ENCODE measurements around the gene BOD1L1. TPM values are rescaled to one million over a fixed set of nuclear protein-coding genes. Genes with fewer than 3 reads are reported as not detected.

Gene BOD1L1
- polyA plus RNA-seq, 1 donor from 2014 or later: 43.3 TPM

- no peak overlapping the region for H3K9ac ChIP-seq (ENCODE audit: low read length)
- H3F3A ChIP-seq (ENCODE audit: insufficient read depth, low read length, poor library complexity, severe bottlenecking): no peaks in the 10 kb centered on the region
- H2AFZ ChIP-seq (ENCODE audit: low read depth, low read length): no peak overlapping the region
- no peaks in the 10 kb centered on the region for H3K79me2 ChIP-seq (replicated peaks; ENCODE audit: insufficient read depth, low read length)
- H3K27ac ChIP-seq (ENCODE audit: low read length): no peak overlapping the region
- no peaks in the 10 kb centered on the region for H4K20me1 ChIP-seq (ENCODE audit: insufficient read depth)
- peaks cover 6% of the 10 kb centered on the region for H3K9me3 ChIP-seq (ENCODE audit: low read length)
- no peaks in the 10 kb centered on the region for H3K9me2 ChIP-seq (ENCODE audit: insufficient read depth, low read length)
- TF ChIP-seq EP300 (conservative IDR thresholded peaks at IDR 0.05; ENCODE audit: poor library complexity, severe bottlenecking) (no peak), EZH2 (IDR thresholded peaks at IDR 0.05; ENCODE audit: borderline replicate concordance, insufficient read depth, low read length, poor library complexity, severe bottlenecking) (peak; percentile 97)
- H3K27me3 ChIP-seq (ENCODE audit: insufficient read depth, low read depth, low read length): peaks cover 90% of the 10 kb centered on the region
- no peak overlapping the region for H3K4me2 ChIP-seq (ENCODE audit: low read length)
- no peaks in the 10 kb centered on the region for H3K36me3 ChIP-seq (ENCODE audit: insufficient read depth, low read length)
- H3K4me3 ChIP-seq (ENCODE audit: low read length): peak overlapping the region; percentile 61
Measured at GRCh38 chr4:13546941-13547484, 80.5 kb downstream of the BOD1L1 start.

GRCh38 chr4:13546142-13546940 is 81.2 kb downstream of the BOD1L1 start:
- Histone ChIP-seq H2AFZ (ENCODE audit: low read depth, low read length) (no peak overlapping the region), H3K9me2 (ENCODE audit: insufficient read depth, low read length) (no peaks in the 10 kb centered on the region), H3K4me3 (ENCODE audit: low read length) (no peak overlapping the region), H3F3A (ENCODE audit: insufficient read depth, low read length, poor library complexity, severe bottlenecking) (no peaks in the 10 kb centered on the region), H3K27me3 (ENCODE audit: insufficient read depth, low read depth, low read length) (peaks cover 96% of the 10 kb centered on the region), H3K4me2 (ENCODE audit: low read length) (no peak overlapping the region), H3K27ac (ENCODE audit: low read length) (no peak overlapping the region), H3K79me2 (replicated peaks; ENCODE audit: insufficient read depth, low read length) (no peaks in the 10 kb centered on the region), H4K20me1 (ENCODE audit: insufficient read depth) (no peaks in the 10 kb centered on the region), H3K9ac (ENCODE audit: low read length) (no peak overlapping the region), H3K36me3 (ENCODE audit: insufficient read depth, low read length) (no peaks in the 10 kb centered on the region), H3K9me3 (ENCODE audit: low read length) (peaks cover 3% of the 10 kb centered on the region)
- TF ChIP-seq REST (IDR thresholded peaks at IDR 0.05; ENCODE audit: borderline replicate concordance) (no peak), EZH2 (IDR thresholded peaks at IDR 0.05; ENCODE audit: borderline replicate concordance, insufficient read depth, low read length, poor library complexity, severe bottlenecking) (no peak), CTCF (IDR thresholded peaks at IDR 0.05; ENCODE audit: poor library complexity, severe bottlenecking) (no peak), POLR2AphosphoS5 (IDR thresholded peaks at IDR 0.05) (peak; percentile 46)

GRCh38 chr4:13545394-13545808 is 82.1 kb downstream of the BOD1L1 start:
- H3K9me2 ChIP-seq (ENCODE audit: insufficient read depth, low read length): no peaks in the 10 kb centered on the region
- no peaks in the 10 kb centered on the region for H3K36me3 ChIP-seq (ENCODE audit: insufficient read depth, low read length)
- no peak overlapping the region for H3K4me3 ChIP-seq (ENCODE audit: low read length)
- TF ChIP-seq RAD21 (conservative IDR thresholded peaks at IDR 0.05): no peak
- TF ChIP-seq REST (IDR thresholded peaks at IDR 0.05; ENCODE audit: borderline replicate concordance): no peak
- TF ChIP-seq POLR2AphosphoS5 (IDR thresholded peaks at IDR 0.05): peak; percentile 30
- no peak for TF ChIP-seq EP300 (conservative IDR thresholded peaks at IDR 0.05; ENCODE audit: poor library complexity, severe bottlenecking)
- no peak for TF ChIP-seq SMC3 (conservative IDR thresholded peaks at IDR 0.05; ENCODE audit: poor library complexity)
- no peak for TF ChIP-seq TAF1 (IDR thresholded peaks at IDR 0.05; ENCODE audit: low read depth)
- H3K4me2 ChIP-seq (ENCODE audit: low read length): no peak overlapping the region
- peaks cover 3% of the 10 kb centered on the region for H3K9me3 ChIP-seq (ENCODE audit: low read length)
- H4K20me1 ChIP-seq (ENCODE audit: insufficient read depth): no peaks in the 10 kb centered on the region
- H3K9ac ChIP-seq (ENCODE audit: low read length): no peak overlapping the region
- H3K27me3 ChIP-seq (ENCODE audit: insufficient read depth, low read depth, low read length): peaks cover 99% of the 10 kb centered on the region
- H3K79me2 ChIP-seq (replicated peaks; ENCODE audit: insufficient read depth, low read length): no peaks in the 10 kb centered on the region
- H3F3A ChIP-seq (ENCODE audit: insufficient read depth, low read length, poor library complexity, severe bottlenecking): no peaks in the 10 kb centered on the region
- H2AFZ ChIP-seq (ENCODE audit: low read depth, low read length): no peak overlapping the region
- no peak overlapping the region for H3K27ac ChIP-seq (ENCODE audit: low read length)

Data from neural cell (in vitro differentiated cells).